ENCODE measurements around the gene KRTAP10-9. TPM values are rescaled to one million over a fixed set of nuclear protein-coding genes. Genes with fewer than 3 reads are reported as not detected.

Gene KRTAP10-9
- total RNA-seq, 2 donors from 2014 or later, result not detected

DNA sequence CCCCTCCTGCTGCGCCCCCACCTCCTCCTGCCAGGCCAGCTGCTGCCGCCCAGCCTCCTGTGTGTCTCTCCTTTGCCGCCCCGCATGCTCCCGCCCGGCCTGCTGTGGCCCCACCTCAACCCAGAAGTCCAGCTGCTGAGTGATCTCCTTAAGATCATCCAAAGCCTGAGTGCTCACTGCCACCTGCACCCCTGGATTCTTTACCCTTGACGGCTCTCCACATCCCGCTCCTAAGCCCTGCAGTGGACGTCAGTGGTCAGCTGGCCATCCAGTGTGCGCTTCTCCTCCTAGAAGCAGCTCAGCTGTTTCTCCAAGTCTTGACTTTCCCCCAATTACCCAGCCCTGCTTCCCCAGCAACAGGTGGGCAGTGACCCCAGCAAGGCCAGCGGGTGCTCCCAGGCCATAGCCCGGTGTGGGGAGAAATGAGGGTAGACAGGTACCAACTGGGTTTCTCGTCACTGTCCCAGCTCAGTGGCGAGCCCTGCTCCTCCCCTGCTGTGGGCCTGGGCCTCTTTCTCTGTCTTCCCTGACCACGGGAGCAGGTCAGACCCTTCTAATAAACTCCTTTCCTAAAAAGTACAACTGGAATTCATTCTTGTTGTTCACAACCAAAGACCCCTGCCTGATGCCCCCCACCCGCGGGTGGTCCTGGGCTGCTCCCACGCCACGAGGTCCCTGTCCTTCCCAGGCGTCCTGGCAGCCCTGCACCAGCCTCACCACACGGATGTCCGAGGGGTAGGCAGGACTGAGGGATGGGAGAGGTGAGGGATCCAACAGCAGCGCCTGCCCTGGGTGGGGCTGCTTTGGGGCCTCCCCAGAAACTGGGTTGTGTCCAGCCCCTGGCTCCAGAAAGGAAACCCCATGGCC is 25.1 kb upstream of the KRTAP10-9 start:
- Histone ChIP-seq H3K27ac (no peak overlapping the region), H3K9me3 (peaks cover 2% of the 10 kb centered on the region), H3K27me3 (replicated peaks; ENCODE audit: insufficient read depth) (no peaks in the 10 kb centered on the region), H3K4me3 (no peak overlapping the region), H3K4me1 (ENCODE audit: control insufficient read depth in 1 of 2, low read depth in 2 of 2) (no peaks in the 10 kb centered on the region), H3K36me3 (no peaks in the 10 kb centered on the region)
- ATAC-seq (ENCODE audit: insufficient number of reproducible peaks, low FRiP score, low read depth) (no peak), DNase-seq (ENCODE audit: low spot score) (no peak)
- TF ChIP-seq, protein P1, sequence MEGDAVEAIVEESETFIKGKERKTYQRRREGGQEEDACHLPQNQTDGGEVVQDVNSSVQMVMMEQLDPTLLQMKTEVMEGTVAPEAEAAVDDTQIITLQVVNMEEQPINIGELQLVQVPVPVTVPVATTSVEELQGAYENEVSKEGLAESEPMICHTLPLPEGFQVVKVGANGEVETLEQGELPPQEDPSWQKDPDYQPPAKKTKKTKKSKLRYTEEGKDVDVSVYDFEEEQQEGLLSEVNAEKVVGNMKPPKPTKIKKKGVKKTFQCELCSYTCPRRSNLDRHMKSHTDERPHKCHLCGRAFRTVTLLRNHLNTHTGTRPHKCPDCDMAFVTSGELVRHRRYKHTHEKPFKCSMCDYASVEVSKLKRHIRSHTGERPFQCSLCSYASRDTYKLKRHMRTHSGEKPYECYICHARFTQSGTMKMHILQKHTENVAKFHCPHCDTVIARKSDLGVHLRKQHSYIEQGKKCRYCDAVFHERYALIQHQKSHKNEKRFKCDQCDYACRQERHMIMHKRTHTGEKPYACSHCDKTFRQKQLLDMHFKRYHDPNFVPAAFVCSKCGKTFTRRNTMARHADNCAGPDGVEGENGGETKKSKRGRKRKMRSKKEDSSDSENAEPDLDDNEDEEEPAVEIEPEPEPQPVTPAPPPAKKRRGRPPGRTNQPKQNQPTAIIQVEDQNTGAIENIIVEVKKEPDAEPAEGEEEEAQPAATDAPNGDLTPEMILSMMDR (IDR thresholded peaks at IDR 0.05), result no peak

DNA sequence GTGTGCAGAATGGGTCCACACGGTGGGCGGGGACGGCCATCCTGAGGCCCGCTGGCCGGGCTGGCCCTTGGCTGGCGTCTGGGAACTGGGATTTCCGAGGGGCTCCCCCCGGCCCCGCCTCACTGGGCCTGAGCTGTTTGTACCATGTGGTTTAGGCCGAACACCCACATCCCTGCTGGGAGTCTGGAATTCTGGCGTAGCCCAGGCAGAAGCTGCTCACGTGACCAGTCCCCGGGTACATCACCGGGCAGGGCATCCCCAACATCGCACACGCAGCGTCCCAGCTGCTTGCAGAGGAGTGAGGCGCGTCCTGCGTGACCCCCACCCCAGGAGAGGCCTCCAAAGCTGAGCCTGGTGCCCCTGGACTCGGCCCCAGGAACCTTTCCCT is 24.4 kb upstream of the KRTAP10-9 start:
- Histone ChIP-seq H3K27ac (no peak overlapping the region), H3K4me1 (ENCODE audit: control insufficient read depth in 1 of 2, low read depth in 2 of 2) (no peaks in the 10 kb centered on the region), H3K36me3 (no peaks in the 10 kb centered on the region), H3K9me3 (peaks cover 2% of the 10 kb centered on the region), H3K27me3 (replicated peaks; ENCODE audit: insufficient read depth) (no peaks in the 10 kb centered on the region), H3K4me3 (no peak overlapping the region)
- ATAC-seq (ENCODE audit: insufficient number of reproducible peaks, low FRiP score, low read depth) (no peak), DNase-seq (ENCODE audit: low spot score) (no peak)
- TF ChIP-seq, protein P1 (IDR thresholded peaks at IDR 0.05), result no peak

DNA sequence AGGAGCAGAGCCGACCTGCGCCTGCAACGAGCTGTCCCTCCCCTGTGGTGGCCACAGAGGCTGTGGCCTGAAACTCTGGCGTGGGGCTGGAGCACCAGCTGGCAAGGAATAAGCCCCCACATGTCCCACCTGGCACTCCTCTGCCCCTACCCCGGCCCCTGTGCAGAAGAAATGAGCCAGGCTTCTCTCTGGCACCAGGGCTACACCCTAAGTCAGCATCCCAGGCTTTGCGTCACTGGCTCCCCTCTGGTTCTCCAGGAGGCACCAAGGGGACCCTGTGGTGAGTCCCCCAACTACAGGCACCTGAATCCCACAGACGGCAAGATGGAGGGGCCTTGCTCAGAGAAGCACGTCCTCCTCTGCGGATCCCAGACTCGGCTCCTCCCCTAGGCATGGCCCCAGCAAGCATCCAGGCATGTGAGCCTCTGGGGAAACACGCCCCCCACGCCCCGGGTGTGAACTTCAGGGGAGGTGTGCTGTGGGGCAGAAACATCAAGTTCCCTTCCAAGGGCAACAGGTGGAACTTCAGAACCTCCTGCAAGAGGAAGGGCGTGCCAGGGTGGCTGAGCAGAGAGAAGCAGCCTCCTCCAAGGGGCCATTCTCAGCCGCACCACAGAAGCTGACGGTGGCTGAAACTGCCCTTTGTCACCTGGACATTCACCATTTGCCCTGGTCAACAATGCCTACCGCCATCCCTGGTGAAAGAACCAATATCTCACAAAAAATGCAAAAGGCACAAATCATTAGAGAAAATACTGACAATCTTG is 23.6 kb upstream of the KRTAP10-9 start:
- ATAC-seq (ENCODE audit: insufficient number of reproducible peaks, low FRiP score, low read depth) (no peak), DNase-seq (ENCODE audit: low spot score) (no peak)
- H3K27ac ChIP-seq, result no peak overlapping the region
- H3K27me3 ChIP-seq (replicated peaks; ENCODE audit: insufficient read depth), result no peaks in the 10 kb centered on the region
- H3K4me1 ChIP-seq (ENCODE audit: control insufficient read depth in 1 of 2, low read depth in 2 of 2), result no peaks in the 10 kb centered on the region
- no peaks in the 10 kb centered on the region for H3K36me3 ChIP-seq
- no peak overlapping the region for H3K4me3 ChIP-seq
- TF ChIP-seq, protein P1 (IDR thresholded peaks at IDR 0.05), result no peak
- peaks cover 2% of the 10 kb centered on the region for H3K9me3 ChIP-seq

DNA sequence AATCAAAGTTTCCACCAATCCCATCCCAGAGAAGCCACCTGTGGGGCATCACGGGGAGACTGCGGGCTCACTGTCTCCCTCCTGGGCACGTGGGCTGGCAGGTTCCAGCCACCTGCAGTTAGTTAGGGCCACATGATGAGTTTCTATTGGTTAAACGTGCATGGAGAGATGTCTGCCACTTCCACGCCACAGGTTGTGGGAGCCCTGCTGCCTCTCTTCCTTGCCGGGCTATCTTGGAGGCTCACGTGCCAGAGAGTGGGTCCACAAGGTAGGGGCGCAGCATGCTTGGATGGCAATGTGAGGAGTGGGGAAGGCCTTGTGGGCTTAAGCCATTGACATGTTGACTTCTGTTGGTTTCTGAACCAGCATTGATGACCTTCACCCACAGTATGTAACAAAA is 23.0 kb upstream of the KRTAP10-9 start:
- H3K4me1 ChIP-seq (ENCODE audit: control insufficient read depth in 1 of 2, low read depth in 2 of 2), result no peaks in the 10 kb centered on the region
- TF ChIP-seq, protein P1 (IDR thresholded peaks at IDR 0.05), result no peak
- no peak overlapping the region for H3K27ac ChIP-seq
- H3K9me3 ChIP-seq, result peaks cover 2% of the 10 kb centered on the region
- H3K4me3 ChIP-seq, result no peak overlapping the region
- DNase-seq (ENCODE audit: low spot score) (no peak), ATAC-seq (ENCODE audit: insufficient number of reproducible peaks, low FRiP score, low read depth) (no peak)
- no peaks in the 10 kb centered on the region for H3K27me3 ChIP-seq (replicated peaks; ENCODE audit: insufficient read depth)
- no peaks in the 10 kb centered on the region for H3K36me3 ChIP-seq

DNA sequence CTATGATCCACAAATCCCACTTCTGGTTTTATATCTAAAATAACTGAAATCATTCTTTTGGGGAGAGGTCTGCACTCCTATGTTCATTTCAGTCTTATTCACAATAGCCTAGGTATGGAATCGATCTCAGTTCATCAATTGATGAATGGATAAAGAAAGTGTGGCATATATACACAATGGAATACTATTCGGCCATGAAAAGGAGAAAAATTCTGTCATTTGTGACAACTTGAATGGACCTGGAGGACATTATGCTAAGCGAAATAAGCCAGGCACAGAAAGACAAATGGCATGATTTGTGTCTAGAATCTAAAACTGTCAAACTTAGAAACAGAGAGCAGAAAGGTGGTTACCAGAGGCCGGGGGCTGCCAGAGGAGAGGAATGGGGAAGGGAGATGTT is 20.4 kb upstream of the KRTAP10-9 start:
- TF ChIP-seq, protein P1 (IDR thresholded peaks at IDR 0.05), result no peak
- no peak for DNase-seq (ENCODE audit: low spot score)
- Histone ChIP-seq H3K27ac (no peak overlapping the region), H3K9me3 (peaks cover 9% of the 10 kb centered on the region), H3K4me1 (ENCODE audit: control insufficient read depth in 1 of 2, low read depth in 2 of 2) (no peaks in the 10 kb centered on the region), H3K4me3 (no peak overlapping the region), H3K36me3 (no peaks in the 10 kb centered on the region), H3K27me3 (replicated peaks; ENCODE audit: insufficient read depth) (no peaks in the 10 kb centered on the region)
- ATAC-seq (ENCODE audit: insufficient number of reproducible peaks, low FRiP score, low read depth), result no peak

Data from thoracic aorta (tissue), 2 donors.